Right atrium auricular region (tissue), 2 donors: ENCODE results near the gene ITPK1. TPM values are rescaled to one million over a fixed set of nuclear protein-coding genes. Genes with fewer than 3 reads are reported as not detected.

Source experiments
- DNase-seq: peaks from one replicate; pipeline ENCODE4 v3.0.0-alpha.2; 2019; ENCODE audit warnings: low spot score
- H3K27ac ChIP-seq, 2 donors: fragments of 200-600 bp; sonication (generic); 1 replicate in 1 of 2; 2 replicates in 1 of 2; pipeline ENCODE4 v1.5.1; 2016 to 2019
- H3K27me3 ChIP-seq, 2 donors: fragments of 200-600 bp; sonication (generic); one replicate each; pipeline versions ENCODE4 v1.5.1 to v1.6.0; 2017 to 2019
- H3K36me3 ChIP-seq: fragments of 200-600 bp; sonication (generic); one replicate; pipeline ENCODE4 v1.5.1; 2016
- H3K4me1 ChIP-seq, 2 donors: fragments of 200-600 bp; sonication (generic); one replicate each; pipeline versions ENCODE4 v1.5.1 to v1.6.0; 2017 to 2019
- H3K4me3 ChIP-seq, 2 donors: fragments of 200-600 bp; sonication (generic); 1 replicate in 1 of 2; 2 replicates in 1 of 2; pipeline ENCODE4 v1.5.1; 2017 to 2019; ENCODE audit warnings: mild to moderate bottlenecking in 1 of 2, moderate library complexity in 1 of 2
- H3K9me3 ChIP-seq, 2 donors: fragments of 200-600 bp; sonication (generic); one replicate each; pipeline ENCODE4 v1.5.1; 2019
- CTCF ChIP-seq, 2 donors: fragments of 200-600 bp; sonication (generic); IDR thresholded peaks; one replicate each; pipeline ENCODE4 v1.5.1; 2019; ENCODE audit warnings: antibody characterized with exemption in 2 of 2
- total RNA-seq, 2 donors: library from RNA; depleted of rRNA; stranded (reverse); fragments of >200 nt; gene quantifications; one replicate each; pipeline ENCODE4 v1.1.0, GENCODE V29; 2016

The ITPK1 gene
- total RNA-seq, 2 donors from 2014 or later = 58.3 to 76.0 TPM

- DNase-seq = no peak
- TF ChIP-seq CTCF (IDR thresholded peaks at IDR 0.05) = no peak
- Histone ChIP-seq H3K36me3 (peaks cover 11% of the 10 kb centered on the region), H3K27ac (peak overlapping the region; percentile 20 to 30), H3K9me3 (no peaks in the 10 kb centered on the region), H3K27me3 (no peaks in the 10 kb centered on the region), H3K4me1 (peaks cover 0 to 67% of the 10 kb centered on the region in 2 donors), H3K4me3 (no peak overlapping the region)
These were observed 96.3 kb downstream of the ITPK1 start for GRCh38 chr14:93019367-93019843.

- Histone ChIP-seq H3K9me3 (no peaks in the 10 kb centered on the region), H3K27me3 (no peaks in the 10 kb centered on the region), H3K4me3 (no peak overlapping the region), H3K27ac (peak overlapping the region; percentile 63 to 70), H3K4me1 (peaks cover 0 to 77% of the 10 kb centered on the region in 2 donors), H3K36me3 (peaks cover 11% of the 10 kb centered on the region)
- no peak for DNase-seq
- TF ChIP-seq CTCF (IDR thresholded peaks at IDR 0.05) = no peak
These were observed 97.4 kb downstream of the ITPK1 start for GRCh38 chr14:93018366-93018765.

- Histone ChIP-seq H3K27me3 (no peaks in the 10 kb centered on the region), H3K36me3 (peaks cover 11% of the 10 kb centered on the region), H3K27ac (peak overlapping the region; percentile 63 to 70), H3K4me1 (peaks cover 0 to 78% of the 10 kb centered on the region in 2 donors), H3K4me3 (no peak overlapping the region), H3K9me3 (no peaks in the 10 kb centered on the region)
- no peak for TF ChIP-seq CTCF (IDR thresholded peaks at IDR 0.05)
- no peak for DNase-seq
These were observed 97.8 kb downstream of the ITPK1 start for GRCh38 chr14:93017898-93018297.

GRCh38 chr14:93017301-93017797 is 98.4 kb downstream of the ITPK1 start:
- Histone ChIP-seq H3K4me1 (peaks cover 0 to 81% of the 10 kb centered on the region in 2 donors), H3K36me3 (peaks cover 11% of the 10 kb centered on the region), H3K4me3 (no peak overlapping the region), H3K9me3 (no peaks in the 10 kb centered on the region), H3K27me3 (no peaks in the 10 kb centered on the region), H3K27ac (peak overlapping the region; percentile 63 to 70)
- no peak for DNase-seq
- no peak for TF ChIP-seq CTCF (IDR thresholded peaks at IDR 0.05)

GRCh38 chr14:93016275-93016845 is 99.4 kb downstream of the ITPK1 start:
- no peak for DNase-seq

More at GRCh38 chr14:93016275-93016845, 99.4 kb downstream of the ITPK1 start:
- Histone ChIP-seq H3K9me3 (no peaks in the 10 kb centered on the region), H3K27ac (peak overlapping the region; percentile 63 to 70), H3K36me3 (peaks cover 11% of the 10 kb centered on the region), H3K4me3 (no peak overlapping the region), H3K4me1 (peaks cover 0 to 91% of the 10 kb centered on the region in 2 donors), H3K27me3 (no peaks in the 10 kb centered on the region)
- TF ChIP-seq CTCF (IDR thresholded peaks at IDR 0.05) = no peak
